ENCODE results near the gene HADHB. TPM values are rescaled to one million over a fixed set of nuclear protein-coding genes. Genes with fewer than 3 reads are reported as not detected.

Gene HADHB
- total and polyA plus RNA-seq, 2 donors (not counting 1 experiment from before 2014, with no cell fraction given), result 130 to 151 TPM

DNA sequence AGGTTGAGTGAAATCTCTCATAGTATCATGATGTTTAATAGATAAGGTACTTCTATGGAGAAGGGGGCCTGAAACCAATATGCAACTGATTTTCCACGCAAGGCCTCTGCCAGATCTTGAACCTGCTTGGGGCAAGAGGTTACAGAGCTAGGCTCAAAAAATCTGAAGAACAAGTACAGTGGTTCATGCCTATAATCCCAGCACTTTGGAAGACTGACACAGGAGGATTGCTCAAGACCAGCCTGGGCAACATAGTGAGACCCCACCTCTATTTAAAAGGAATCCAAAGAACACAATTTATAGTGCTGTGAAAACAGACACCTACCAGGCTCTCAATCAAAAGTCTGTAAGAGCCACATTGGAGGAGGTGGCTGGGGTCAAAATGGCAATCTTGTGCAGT, 28.9 kb upstream of the HADHB start:
- H3K27ac ChIP-seq (ENCODE audit: insufficient read depth, low read length), result no peak overlapping the region
- TF ChIP-seq EZH2 (IDR thresholded peaks at IDR 0.05; ENCODE audit: low read length, missing control alignments), result no peak
- TF ChIP-seq, protein P1, sequence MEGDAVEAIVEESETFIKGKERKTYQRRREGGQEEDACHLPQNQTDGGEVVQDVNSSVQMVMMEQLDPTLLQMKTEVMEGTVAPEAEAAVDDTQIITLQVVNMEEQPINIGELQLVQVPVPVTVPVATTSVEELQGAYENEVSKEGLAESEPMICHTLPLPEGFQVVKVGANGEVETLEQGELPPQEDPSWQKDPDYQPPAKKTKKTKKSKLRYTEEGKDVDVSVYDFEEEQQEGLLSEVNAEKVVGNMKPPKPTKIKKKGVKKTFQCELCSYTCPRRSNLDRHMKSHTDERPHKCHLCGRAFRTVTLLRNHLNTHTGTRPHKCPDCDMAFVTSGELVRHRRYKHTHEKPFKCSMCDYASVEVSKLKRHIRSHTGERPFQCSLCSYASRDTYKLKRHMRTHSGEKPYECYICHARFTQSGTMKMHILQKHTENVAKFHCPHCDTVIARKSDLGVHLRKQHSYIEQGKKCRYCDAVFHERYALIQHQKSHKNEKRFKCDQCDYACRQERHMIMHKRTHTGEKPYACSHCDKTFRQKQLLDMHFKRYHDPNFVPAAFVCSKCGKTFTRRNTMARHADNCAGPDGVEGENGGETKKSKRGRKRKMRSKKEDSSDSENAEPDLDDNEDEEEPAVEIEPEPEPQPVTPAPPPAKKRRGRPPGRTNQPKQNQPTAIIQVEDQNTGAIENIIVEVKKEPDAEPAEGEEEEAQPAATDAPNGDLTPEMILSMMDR (conservative IDR thresholded peaks at IDR 0.05 in 1 of 2, IDR thresholded peaks at IDR 0.05 in 1 of 2; ENCODE audit: low read depth in 1 of 2, low read length in 2 of 2), result no peak
- H2AFZ ChIP-seq (ENCODE audit: low read length), result no peak overlapping the region
- H3K4me2 ChIP-seq (ENCODE audit: extremely low read depth, insufficient read depth, low read length), result no peak overlapping the region
- H3K36me3 ChIP-seq (ENCODE audit: control insufficient read depth, insufficient read depth, low read length), result peaks cover 8% of the 10 kb centered on the region
- H3K79me2 ChIP-seq (ENCODE audit: control insufficient read depth, insufficient read depth, low read length), result no peaks in the 10 kb centered on the region
- no peaks in the 10 kb centered on the region for H3K27me3 ChIP-seq (ENCODE audit: control insufficient read depth, insufficient read depth, low read length)
- no peak overlapping the region for H3K4me3 ChIP-seq (replicated peaks in 1 of 4; ENCODE audit: control extremely low read depth in 1 of 4, insufficient read depth in 1 of 4, low read depth in 3 of 4, low read length in 4 of 4)
- no peaks in the 10 kb centered on the region for H3K4me1 ChIP-seq (ENCODE audit: control insufficient read depth, extremely low read depth, insufficient read depth, low read length)
- H3K9ac ChIP-seq (ENCODE audit: insufficient read depth, low read length), result no peak overlapping the region
- H4K20me1 ChIP-seq (ENCODE audit: control insufficient read depth, extremely low read depth, insufficient read depth, low read length), result no peaks in the 10 kb centered on the region
- no peak for DNase-seq (ENCODE audit: low read depth in 2 of 2)
- H3K9me3 ChIP-seq (ENCODE audit: control insufficient read depth, insufficient read depth, low read depth, low read length), result no peaks in the 10 kb centered on the region

DNA sequence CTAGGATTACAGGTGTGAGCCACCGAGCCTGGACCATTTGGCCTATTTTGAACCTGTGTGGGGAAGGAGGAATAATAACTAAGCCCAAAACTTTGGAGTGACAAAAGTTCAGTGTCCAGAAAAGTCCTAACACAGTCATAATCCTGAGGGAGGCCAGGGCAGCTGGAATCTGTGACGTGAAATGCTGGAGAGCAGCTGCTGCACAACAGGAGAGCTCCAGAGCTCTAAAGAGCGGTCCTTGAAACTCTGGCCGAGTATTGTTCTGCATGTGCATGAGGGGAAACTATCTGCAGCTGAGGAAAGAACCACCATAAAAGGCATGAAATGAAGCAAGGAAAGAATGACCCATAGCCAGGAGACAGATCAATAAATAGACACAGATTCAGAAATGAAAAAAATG, 28.2 kb upstream of the HADHB start:
- H3K4me2 ChIP-seq (ENCODE audit: extremely low read depth, insufficient read depth, low read length), result no peak overlapping the region
- H4K20me1 ChIP-seq (ENCODE audit: control insufficient read depth, extremely low read depth, insufficient read depth, low read length), result no peaks in the 10 kb centered on the region
- H3K9me3 ChIP-seq (ENCODE audit: control insufficient read depth, insufficient read depth, low read depth, low read length), result no peaks in the 10 kb centered on the region
- H3K9ac ChIP-seq (ENCODE audit: insufficient read depth, low read length), result no peak overlapping the region
- H3K36me3 ChIP-seq (ENCODE audit: control insufficient read depth, insufficient read depth, low read length), result peaks cover 6% of the 10 kb centered on the region
- no peak for DNase-seq (ENCODE audit: low read depth in 2 of 2)
- no peaks in the 10 kb centered on the region for H3K27me3 ChIP-seq (ENCODE audit: control insufficient read depth, insufficient read depth, low read length)
- H3K4me3 ChIP-seq (replicated peaks in 1 of 4; ENCODE audit: control extremely low read depth in 1 of 4, insufficient read depth in 1 of 4, low read depth in 3 of 4, low read length in 4 of 4), result no peak overlapping the region
- TF ChIP-seq, protein P1 (conservative IDR thresholded peaks at IDR 0.05 in 1 of 2, IDR thresholded peaks at IDR 0.05 in 1 of 2; ENCODE audit: low read depth in 1 of 2, low read length in 2 of 2), result no peak
- no peak for TF ChIP-seq EZH2 (IDR thresholded peaks at IDR 0.05; ENCODE audit: low read length, missing control alignments)
- H3K4me1 ChIP-seq (ENCODE audit: control insufficient read depth, extremely low read depth, insufficient read depth, low read length), result no peaks in the 10 kb centered on the region
- H2AFZ ChIP-seq (ENCODE audit: low read length), result no peak overlapping the region
- no peaks in the 10 kb centered on the region for H3K79me2 ChIP-seq (ENCODE audit: control insufficient read depth, insufficient read depth, low read length)
- no peak overlapping the region for H3K27ac ChIP-seq (ENCODE audit: insufficient read depth, low read length)

DNA sequence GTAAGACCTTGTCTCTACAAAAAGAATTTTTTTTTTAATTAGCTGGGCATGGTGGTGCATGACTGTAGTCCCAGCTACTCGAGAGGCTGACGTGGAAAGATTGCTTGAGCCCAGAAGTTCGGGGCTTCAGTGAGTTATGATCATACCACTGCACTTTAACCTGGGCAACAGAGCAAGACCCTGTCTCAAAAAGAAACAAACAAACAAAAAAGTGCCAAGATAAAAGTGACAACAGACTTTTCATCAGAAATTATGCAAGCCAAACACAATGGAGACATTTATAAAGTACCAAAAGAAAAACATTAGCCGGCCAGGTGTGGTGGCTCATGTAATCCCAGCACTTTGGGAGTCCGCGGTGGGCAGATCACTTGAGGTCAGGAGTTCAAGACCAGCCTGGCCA, 27.0 kb upstream of the HADHB start:
- Histone ChIP-seq H3K9me3 (ENCODE audit: control insufficient read depth, insufficient read depth, low read depth, low read length) (no peaks in the 10 kb centered on the region), H2AFZ (ENCODE audit: low read length) (no peak overlapping the region), H3K27me3 (ENCODE audit: control insufficient read depth, insufficient read depth, low read length) (no peaks in the 10 kb centered on the region), H3K4me2 (ENCODE audit: extremely low read depth, insufficient read depth, low read length) (no peak overlapping the region), H3K9ac (ENCODE audit: insufficient read depth, low read length) (no peak overlapping the region), H3K4me1 (ENCODE audit: control insufficient read depth, extremely low read depth, insufficient read depth, low read length) (no peaks in the 10 kb centered on the region), H3K4me3 (replicated peaks in 1 of 4; ENCODE audit: control extremely low read depth in 1 of 4, insufficient read depth in 1 of 4, low read depth in 3 of 4, low read length in 4 of 4) (no peak overlapping the region), H4K20me1 (ENCODE audit: control insufficient read depth, extremely low read depth, insufficient read depth, low read length) (no peaks in the 10 kb centered on the region), H3K79me2 (ENCODE audit: control insufficient read depth, insufficient read depth, low read length) (no peaks in the 10 kb centered on the region), H3K27ac (ENCODE audit: insufficient read depth, low read length) (no peak overlapping the region), H3K36me3 (ENCODE audit: control insufficient read depth, insufficient read depth, low read length) (peaks cover 6% of the 10 kb centered on the region)
- no peak for TF ChIP-seq EZH2 (IDR thresholded peaks at IDR 0.05; ENCODE audit: low read length, missing control alignments)
- TF ChIP-seq, protein P1 (conservative IDR thresholded peaks at IDR 0.05 in 1 of 2, IDR thresholded peaks at IDR 0.05 in 1 of 2; ENCODE audit: low read depth in 1 of 2, low read length in 2 of 2), result no peak
- DNase-seq (ENCODE audit: low read depth in 2 of 2), result no peak

Data from fibroblast of lung (primary cell).